ENCODE results near the gene PRR27.
"Not testable (repeated sequence)": the region's sequence is repeated elsewhere in the genome, so short reads cannot be mapped to it uniquely, and the experiment has no call there.

PRR27 gene

GRCh38 chr4:70203601-70204000 is 49.6 kb downstream of the PRR27 start:
- no peak for DNase-seq

GRCh38 chr4:70212752-70213151 is 58.7 kb downstream of the PRR27 start:
- DNase-seq = not testable (repeated sequence)
